GM21360 (cell line): ENCODE results near the gene SORL1.
"Not testable (repeated sequence)": the region's sequence is repeated elsewhere in the genome, so short reads cannot be mapped to it uniquely, and the experiment has no call there.

Experiments used
- ATAC-seq: cut with Tn5 transposase; IDR thresholded peaks from one replicate; pipeline ENCODE4 v1.9.1; 2021; ENCODE audit warnings: mild to moderate bottlenecking, moderate library complexity; ENCODE audit not compliant: unreplicated experiment

SORL1 gene

DNA sequence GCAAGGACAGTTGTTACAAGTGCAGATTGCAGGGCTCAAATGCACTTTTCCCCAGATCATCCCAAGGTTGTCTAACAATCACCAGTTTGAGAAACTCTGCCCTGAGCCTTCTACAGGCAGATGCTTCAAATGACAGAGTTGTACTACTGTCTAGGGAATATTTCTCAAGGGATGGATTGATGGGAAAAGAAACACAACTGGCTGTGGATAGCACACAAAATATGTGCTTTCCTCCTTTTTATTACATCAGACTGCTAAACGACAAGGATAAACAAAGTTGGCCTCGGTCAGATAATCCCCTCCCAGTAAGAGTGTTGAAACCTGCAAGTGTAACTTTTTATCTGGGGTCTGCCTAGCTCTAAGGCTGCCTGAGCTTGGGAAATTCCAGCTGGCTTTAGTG, 47.3 kb downstream of the SORL1 start:
- no peak for ATAC-seq

DNA sequence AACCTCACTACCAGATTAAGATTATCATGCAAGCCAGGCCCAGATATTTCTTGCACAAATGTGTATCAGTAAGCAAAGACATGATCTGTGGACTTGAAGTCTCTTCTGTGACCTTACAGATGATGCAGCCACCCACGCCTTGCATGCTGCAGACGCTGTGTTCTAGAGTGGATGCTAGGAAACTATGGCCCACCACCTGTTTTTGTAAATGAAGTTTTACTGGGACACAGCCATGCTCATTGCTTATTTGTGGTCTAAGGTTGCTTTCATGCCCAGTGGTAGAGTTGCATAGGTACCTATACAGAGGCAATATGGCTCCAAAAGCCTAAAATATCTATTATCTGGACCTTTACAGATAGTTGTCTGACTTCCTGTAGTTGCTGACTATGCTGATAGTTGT, 48.2 kb downstream of the SORL1 start:
- no peak for ATAC-seq

DNA sequence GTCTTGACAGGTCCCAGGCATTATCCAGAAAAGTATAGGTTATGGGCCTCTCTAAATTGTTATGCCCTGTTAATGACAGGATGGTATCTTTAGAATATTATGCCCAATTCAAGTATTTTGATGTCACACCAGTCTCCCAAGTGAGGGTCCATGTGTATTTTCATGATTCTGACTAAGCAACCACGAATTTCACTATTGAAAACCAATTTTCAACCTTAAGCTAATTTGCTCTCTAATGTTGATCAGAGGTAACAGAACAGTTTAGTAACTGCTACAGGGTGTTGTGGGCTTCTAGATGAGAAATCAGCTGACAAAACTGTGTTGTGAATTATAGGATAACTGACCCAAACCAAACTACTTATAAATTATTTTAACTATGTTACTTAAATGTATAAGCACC, 48.6 kb downstream of the SORL1 start:
- ATAC-seq, result no peak

DNA sequence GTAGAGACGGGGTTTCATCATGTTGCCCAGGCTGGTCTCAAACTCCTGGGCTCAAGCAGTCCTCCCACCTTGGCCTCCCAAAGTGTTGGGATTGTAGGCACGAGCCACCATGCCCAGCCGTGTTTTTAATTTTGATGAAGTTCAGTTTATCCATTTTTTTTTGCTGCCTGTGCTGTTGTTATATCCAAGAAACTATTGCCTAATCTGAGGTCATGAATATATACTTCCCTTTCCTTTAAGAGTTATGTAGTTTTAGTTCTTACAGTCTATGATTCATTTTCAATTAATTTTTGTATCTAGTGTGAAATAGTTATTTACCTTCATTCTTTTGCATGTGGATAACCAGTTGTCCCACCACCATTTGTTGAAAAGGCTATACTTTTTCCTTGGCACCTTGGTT, 50.9 kb downstream of the SORL1 start:
- ATAC-seq, result no peak

DNA sequence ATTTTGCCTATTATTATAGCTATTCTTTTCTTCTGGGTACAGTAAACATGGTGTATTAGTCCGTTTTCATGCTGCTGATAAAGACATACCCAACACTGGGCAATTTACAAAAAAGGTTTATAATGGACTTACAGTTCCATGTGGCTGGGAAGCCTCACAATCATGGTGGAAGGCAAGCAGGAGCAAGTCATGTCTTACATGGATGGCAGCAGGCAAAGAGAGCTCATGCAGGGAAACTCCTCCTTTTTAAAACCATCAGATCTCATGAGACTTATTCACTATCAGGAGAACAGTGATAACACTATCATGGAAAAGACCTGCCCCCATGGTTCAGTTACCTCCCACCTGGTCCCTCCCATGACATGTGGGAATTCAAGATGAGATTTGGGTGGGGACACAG, 54.1 kb downstream of the SORL1 start:
- ATAC-seq, result not testable (repeated sequence)

DNA sequence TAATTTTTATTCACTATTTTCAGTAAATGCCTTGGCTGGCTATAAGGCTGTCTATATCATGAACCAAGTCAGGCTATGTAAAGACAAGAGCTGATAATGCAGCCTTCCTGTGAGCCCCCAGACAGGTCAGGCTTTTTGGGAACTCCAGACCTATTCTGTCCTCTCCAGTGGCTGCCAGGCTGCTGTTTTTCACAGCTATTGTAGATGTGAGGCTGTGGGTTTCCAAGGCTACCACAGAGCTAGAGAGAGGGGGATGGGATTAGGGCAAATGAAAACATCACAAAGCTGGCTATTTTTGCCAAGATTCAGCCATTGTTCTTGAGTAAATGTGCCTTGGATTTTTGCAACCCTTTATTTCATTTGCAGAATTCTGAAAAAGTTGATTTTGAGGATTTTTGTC, 56.3 kb downstream of the SORL1 start:
- no peak for ATAC-seq

DNA sequence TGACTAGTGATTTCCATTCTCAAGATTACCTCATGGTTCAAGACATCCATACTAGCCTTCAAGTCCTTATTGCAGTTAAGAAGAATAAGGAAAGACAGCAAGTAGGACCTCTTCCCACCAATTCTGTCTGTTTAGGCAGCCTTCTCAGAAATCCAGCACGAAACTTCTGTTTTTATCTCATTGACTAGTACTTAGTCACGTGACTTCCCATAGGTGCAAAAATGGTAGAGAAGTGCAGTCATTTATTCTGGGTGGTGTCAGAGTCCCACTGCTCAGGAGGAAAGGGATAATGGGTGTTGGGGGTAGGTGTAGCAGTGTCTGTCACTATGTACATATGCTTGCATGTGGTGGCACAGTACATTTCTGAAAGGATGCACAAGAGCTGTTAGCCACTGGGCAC, 58.3 kb downstream of the SORL1 start:
- no peak for ATAC-seq

DNA sequence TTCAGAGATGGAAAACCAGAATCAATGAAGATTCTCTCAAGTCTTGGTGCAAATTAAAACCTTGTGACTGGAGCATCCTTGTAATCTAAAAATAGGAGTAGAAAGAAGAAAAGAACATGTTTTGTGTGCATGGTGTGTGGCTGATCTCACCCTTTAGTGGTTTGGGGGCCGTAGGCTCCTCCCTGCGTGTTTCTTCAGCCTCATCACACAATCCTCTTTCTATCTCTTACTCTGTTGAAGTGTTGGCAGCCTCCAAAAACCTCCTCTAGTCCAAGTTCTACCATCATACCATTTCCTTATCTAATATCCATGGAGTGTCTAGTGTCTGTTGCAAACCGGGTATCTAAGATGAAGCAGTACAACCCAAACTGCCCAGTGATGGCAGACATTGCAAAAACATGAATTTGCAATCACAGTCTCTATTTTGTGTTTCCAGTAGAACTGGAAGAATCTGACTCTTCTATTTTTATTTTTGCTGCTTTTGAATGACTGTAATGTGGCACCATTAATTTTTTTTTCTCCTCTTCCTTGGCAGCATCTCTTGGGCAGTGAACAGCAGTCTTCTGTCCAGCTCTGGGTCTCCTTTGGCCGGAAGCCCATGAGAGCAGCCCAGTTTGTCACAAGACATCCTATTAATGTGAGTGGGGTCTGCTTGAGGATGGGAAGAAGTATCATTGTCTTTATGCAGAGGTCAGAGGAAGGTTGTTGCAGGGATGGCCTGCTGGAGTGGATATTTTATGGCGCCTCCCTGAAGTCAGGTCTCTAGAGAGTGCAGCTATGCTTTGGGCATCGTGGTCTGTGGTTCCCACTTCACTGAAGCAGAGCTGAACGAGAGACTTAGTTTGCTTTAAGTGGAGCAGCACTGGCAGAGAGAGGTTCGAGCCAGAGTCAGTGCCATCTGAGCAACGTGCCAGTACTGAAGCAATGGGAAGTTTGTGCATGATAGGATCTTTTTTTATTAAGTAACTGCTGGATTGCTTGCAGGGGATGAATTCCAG, 60.7 kb downstream of the SORL1 start:
- ATAC-seq, result no peak

DNA sequence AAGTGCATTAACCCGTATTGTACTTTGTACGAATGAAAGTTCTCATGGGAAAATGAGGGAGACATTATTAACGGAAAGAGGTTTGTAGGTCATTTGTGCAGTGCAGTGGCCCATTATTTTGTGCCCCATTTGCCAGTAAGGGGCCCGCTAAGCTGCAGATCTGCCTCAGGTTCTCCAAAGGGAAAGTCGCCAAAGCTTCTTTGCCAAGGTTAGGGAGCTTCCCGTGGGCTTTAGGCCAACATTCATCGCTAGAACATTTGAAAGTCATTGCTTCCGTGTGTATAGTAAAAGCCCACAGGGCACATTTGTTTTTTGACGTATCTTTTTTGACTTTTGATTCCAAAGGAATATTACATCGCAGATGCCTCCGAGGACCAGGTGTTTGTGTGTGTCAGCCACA, 61.7 kb downstream of the SORL1 start:
- ATAC-seq, result no peak

DNA sequence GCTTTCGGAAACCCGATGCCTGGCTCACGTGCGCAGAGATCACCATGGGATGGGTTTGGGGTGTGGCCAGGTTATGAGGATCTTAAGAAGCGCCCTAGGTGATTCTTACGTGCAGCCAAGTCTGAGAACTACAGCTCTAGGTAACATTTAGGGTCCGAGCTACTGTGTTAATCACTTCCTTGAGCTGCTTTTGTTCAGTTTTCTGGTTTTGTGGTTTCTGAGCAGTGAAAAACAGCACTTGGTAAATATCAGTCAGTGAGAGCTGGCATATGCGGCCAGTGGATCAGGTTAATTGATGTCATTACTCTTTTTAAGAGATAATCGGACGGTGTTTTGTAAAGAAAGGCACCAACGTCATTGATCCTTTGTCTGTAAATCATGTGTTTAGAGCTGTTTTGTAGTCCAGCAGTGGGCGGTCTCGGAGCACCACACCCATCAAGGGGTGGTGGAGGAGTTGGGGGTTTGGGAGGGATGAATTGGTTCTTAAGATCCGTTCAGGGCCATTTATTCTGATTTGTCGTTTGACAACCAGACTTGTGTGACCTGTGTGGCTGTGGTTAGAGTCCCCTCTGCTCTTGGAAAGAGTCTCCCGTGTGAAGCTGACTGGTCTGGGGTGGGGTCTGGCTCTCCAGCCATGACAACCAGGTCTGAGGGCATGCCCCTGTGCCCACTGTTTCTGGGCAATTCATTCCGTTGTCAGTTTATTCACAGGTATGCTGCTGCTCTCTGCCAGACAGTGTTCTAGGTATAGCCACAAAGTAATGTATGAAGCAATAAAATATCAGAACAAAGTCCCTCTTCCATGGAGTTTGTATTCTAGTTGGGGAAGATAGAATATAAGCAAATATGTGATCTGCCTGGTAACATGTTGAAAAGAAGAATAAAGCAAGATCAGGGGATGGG, 62.6 kb downstream of the SORL1 start:
- ATAC-seq, result no peak

DNA sequence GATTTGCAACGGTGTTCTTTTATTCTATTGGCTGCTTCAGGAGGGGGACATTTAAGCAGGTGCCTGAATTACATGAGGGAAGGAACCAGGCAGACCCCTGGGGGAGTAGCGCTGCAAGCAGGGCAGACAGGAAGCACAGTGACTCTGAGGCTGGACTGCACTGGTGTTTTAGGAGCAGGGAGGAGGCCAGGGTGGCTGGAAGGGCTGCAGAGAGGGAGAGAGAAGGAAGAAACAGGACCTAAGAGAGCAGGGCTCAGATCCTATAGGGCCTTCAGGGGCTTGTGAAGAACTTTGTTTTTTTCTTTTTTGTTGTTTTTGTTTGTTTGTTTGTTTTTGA, 63.2 kb downstream of the SORL1 start:
- ATAC-seq, result no peak

DNA sequence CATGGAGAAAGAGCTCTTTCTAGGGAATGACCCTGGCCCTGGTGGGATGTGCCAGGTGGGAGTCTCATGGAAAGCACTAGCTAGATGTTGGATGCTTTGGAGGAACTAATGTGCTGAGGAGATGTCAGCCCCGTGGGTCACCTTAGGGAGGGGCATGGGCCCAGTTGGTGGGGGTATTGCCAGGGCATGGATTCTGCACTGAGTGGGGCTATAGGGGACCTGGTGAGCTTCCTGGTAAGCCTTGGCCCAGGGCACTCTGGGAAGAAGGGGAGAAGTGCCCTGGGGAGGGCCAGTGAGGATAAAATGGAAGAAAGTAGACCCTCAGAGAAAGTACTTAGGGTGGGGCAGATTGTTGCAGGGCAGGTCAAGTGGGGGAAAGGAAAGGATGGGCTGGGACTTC, 65.9 kb downstream of the SORL1 start:
- ATAC-seq, result no peak

DNA sequence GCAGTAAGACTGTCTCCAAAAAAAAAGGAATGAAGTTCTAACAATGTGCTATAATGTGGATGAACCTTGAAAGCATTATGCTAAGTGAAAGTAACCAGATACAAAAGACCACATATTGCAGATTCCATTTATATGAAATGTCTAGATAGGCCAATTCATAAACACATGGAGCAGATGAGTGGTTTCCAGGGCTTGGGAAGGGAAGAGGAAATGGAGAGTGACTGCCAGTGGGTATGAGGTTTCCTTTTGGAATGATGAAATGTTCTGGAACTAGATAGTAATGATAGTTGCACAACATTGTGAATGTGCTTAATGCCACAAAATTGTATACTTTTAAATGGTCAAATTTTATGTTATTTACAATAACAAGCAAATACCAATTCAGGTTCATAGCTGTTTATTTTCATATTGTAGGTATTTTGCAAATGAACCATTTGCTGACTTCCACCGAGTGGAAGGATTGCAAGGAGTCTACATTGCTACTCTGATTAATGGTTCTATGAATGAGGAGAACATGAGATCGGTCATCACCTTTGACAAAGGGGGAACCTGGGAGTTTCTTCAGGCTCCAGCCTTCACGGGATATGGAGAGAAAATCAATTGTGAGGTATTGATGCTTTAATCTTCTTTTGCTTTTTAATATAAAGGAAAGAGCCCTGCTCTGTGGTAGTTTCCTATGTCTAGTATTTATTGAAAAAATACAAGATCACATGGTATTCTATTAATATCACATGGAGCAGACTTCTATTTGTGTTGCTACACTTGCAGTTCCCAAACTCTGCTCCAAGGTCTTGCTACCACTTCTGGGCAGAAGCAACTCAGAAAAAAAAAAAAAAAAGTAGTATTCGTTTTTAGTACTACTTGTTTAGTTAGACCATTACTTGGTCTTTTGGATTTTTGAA, 68.4 kb downstream of the SORL1 start:
- no peak for ATAC-seq

DNA sequence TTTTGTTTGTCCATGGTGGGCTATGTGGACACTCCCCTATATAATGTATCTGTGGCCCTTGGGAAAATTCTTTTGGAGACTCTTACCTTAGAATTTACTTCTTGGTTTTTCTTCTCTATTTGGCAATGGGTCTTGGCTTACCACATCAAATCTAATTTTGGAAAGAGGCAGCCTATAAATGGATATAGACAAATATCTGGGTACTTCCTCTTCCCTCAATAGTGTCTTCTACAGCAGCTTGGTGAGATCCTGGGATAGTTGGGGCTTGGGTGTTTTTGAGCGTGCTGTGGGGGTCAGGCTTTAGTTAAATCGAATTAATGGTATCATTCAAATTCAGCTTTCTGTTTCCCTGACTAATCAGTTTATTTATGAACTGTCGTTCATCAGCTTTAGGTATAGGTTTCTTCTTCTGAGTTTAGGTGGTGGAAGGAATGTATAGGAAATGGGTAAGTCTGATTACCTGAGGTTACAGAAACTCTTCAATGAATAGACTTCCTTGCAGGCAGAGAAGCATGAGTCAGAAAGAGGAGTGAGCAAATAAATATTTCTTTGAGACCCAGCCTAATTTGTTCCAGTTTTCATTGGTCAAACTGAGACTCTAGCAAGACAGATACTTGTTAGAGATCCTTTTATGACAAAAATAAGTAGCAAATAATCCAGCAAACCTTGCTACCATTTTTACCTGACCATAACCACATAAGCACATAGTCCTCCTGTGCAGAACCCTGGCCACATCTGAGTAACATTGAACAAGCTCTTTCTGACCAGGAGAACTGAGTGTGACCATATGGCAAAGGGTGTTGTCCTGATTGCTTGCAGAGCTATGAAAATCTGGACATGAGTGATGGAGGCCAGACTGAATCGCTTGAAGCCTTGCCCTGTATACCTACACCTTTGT, 69.3 kb downstream of the SORL1 start:
- no peak for ATAC-seq

DNA sequence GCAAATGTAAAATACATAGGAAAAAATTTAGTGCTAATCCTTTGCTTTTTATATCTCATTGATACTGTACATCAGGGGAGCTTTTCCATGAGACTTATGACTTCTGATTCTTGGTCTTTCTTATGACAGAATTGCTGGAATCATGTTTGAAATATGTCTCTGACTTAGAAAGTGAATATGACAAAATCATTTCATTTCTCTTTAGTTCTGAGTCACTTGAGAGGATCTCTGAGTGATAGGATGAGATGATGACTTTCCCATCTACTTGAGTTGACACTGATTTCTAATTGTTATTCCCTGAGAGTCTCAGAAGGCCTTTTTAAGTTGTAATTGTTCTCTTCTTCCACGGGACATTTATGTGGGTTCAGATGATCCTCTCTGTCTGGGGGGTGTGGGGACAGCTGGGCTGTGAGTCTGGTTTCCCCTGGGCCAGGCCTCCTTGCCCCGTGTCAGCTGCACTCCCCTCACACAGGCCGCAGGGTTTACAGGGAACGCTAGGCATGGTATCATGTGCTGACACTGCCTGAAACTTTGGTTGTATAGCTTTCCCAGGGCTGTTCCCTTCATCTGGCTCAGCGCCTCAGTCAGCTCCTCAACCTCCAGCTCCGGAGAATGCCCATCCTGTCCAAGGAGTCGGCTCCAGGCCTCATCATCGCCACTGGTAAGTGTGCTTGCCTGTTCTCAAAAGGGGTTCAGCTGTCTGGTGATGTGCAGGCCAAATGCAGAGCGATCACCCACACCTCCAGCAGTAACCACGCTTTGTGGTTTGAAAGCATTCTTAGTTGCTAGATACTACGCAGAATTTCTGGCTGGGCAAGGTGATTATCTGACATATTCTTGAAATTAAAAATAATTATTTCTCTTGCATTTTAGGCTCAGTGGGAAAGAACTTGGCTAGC, 70.2 kb downstream of the SORL1 start:
- ATAC-seq, result no peak

DNA sequence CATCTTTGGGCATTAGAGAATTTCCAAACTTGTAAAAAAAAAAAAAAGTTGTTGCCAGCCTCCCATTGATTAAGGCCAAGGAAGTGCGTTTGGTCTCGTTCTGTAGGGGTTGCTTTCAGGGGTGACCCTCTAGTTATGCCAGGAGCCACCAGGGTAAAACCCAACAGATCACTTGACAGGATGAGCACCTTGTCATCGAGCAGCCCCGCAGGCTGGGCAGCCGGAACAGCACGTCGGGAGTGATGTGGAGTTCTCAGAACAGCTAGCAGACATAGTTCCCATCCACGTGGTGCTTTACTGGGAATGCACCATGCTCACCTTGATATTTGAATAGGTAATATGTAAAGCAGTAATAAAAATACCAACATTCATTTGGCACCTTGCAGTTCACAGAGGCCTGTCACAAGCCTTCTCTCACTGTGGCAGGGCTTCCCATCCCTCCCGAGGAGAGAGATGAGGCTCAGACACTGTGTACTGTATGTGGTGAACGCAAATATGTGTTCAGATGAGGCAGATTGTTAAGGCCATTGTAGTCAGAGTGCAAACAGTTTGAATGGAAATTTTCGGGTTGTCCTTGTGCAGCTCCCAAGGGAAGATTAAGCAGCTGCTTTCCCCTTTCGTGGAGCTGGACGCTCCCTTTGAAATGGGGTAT, 71.6 kb downstream of the SORL1 start:
- ATAC-seq, result no peak

DNA sequence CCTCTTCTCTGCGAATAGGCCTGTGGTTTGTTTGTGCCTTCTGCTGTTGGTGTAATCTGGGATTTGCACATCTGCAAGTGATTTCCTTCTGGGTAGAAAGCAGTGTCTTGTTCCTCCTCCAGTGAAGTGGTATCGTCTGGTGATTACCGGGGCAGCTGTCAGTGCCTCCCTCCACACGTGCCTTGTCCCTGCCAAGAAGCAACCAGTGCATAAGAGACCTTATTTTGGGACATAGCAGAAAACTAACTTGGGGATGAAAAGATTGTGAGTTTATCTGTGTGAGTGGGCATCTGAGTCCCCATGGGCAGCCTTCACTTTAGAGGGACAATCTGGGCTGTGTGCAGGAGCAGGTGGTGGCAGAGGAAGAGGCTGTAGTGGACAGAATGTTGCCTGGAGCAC, 72.1 kb downstream of the SORL1 start:
- ATAC-seq, result no peak

DNA sequence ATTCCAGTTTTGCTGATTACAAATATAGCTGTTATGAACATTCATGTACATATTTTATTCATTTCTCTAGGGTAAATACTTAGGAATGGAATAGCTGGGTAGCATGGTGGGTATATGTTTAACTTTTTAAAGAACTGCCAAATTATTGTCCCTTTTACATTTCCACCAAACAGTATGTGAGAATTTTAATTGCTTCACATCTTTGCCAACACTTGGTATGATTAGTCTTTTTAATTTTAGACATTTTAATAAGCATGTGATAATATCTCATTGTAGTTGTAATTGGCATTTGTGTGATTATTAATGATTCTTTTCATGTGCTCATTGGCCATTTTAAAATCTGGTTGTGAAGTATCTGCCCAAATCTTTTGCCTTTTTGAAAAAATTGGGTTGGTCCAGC, 73.3 kb downstream of the SORL1 start:
- ATAC-seq, result no peak
